ENCODE results near the gene CYP39A1.

CYP39A1 gene

DNA sequence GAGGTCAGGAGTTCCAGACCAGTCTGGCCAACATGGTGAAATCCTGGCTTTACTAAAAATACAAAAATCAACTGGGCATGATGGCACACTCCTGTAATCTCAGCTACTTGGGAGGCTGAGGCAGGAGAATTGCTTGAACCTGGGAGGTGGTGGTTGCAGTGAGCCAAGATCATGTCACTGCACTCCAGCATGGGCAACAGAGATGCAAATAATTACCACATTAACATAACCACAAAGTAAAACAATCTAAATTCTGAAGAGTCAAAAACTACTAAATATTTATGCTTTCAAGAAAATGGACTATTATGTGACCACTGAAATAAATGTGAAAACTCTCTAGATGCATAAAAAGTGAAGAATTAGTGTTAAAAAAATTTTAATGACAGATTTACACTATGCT, 59.9 kb downstream of the CYP39A1 start:
- DNase-seq (ENCODE audit: low read depth in 2 of 2, low spot score in 1 of 2) = no peak

- no peak for DNase-seq (ENCODE audit: low read depth in 2 of 2, low spot score in 1 of 2)
Observed at GRCh38 chr6:46592046-46592445, 60.6 kb downstream of the CYP39A1 start.

GRCh38 chr6:46590765-46591164, 61.9 kb downstream of the CYP39A1 start:
- DNase-seq (ENCODE audit: low read depth in 2 of 2, low spot score in 1 of 2) = no peak

- no peak for DNase-seq (ENCODE audit: low read depth in 2 of 2, low spot score in 1 of 2)
Observed at GRCh38 chr6:46586906-46587305, 65.7 kb downstream of the CYP39A1 start.

DNA sequence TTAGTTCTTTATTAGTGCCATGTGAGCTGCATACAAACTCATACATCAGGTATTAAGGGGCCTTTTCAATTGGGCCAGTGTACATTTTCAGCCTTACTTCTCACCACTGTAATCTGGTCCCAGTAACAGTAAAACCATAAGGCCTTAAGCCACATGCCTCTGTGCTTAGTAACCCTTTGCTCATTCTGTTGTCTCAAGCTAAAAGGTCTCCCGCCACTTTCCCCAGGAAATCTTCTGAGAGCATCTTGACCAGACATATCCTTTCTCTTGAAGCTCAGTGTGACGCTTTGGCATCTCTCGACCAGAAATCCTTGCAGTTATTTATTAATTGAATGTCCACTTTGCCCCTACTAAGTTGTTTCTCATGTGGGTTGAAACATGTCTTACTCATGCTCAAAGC, 68.0 kb downstream of the CYP39A1 start:
- no peak for DNase-seq (ENCODE audit: low read depth in 2 of 2, low spot score in 1 of 2)

- DNase-seq (ENCODE audit: low read depth in 2 of 2, low spot score in 1 of 2) = no peak
Observed at GRCh38 chr6:46583721-46584120, 68.9 kb downstream of the CYP39A1 start.

DNA sequence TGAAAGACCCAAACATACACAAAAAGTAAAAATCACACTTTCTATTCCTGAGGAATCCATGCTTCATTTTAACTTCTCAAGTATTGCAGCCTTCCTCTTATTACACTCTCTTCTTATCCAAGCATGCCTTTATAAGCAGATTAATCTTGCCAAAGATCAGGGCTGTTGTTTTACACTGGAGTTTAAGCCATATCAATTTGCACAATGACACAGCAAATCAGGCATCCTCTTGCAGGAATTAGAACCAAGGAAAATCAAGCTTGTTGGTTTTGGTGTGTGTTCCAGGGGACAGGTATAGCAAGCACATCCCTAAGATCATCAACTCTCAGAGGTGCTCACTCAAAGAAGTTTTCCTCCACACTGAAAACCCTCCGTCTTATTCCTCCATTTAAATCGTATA, 69.5 kb downstream of the CYP39A1 start:
- DNase-seq (ENCODE audit: low read depth in 2 of 2, low spot score in 1 of 2) = no peak

DNA sequence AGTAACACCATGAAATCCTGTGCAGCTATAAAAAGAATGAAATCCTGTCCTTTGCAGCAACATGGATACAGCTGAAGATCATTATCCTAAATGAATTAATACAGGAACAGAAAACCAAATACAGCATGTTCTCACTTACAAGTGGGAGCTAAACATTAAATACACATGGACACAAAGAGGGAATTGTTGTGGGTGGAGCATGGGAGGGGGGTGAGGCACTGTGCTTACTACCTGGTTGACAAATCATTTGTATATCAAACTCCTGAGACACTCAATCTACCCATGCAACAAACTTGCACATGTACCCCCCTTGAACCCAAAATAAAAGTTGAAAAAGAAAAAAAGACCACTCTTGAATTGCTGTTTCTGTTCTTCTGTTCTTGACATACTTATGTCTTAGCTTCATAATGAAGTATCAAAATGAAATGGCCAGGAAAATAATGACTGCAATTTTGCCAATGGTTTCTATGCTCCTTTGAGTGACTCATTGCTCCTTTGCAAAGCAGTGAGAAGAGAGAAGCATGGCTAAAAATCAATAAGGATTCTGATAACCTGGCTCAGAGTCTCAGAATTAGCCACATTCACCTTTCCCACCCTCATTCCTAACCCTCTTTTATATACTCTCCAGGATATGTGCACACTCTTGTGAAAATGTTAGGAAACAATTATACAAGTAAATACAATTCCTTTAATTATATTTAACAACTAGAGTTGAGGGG, 71.0 kb downstream of the CYP39A1 start:
- no peak for DNase-seq (ENCODE audit: low read depth in 2 of 2, low spot score in 1 of 2)

- DNase-seq (ENCODE audit: low read depth in 2 of 2, low spot score in 1 of 2) = no peak
Observed at GRCh38 chr6:46575530-46575929, 77.1 kb downstream of the CYP39A1 start.

- DNase-seq (ENCODE audit: low read depth in 2 of 2, low spot score in 1 of 2) = no peak
Observed at GRCh38 chr6:46573140-46573539, 79.5 kb downstream of the CYP39A1 start.

GRCh38 chr6:46565531-46565930, 87.1 kb downstream of the CYP39A1 start:
- no peak for DNase-seq (ENCODE audit: low read depth in 2 of 2, low spot score in 1 of 2)

DNA sequence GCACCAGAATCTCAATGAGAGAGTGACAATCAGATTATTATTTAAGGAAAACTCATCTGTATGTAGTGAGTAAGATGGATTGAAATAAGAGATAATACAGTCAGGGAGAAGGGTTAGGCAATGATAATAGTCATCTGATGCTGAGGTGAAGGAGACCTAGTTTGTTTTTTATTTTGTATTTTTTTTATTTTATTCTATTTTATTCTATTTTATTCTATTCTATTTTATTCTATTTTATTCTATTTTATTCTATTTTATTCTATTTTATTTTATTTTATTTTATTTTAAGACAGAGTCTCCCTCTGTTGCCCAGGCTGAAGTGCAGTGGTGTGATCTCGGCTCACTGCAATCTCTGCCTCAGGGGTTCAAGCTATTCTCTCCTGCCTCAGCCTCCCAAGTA, 88.7 kb downstream of the CYP39A1 start:
- DNase-seq (ENCODE audit: low read depth in 2 of 2, low spot score in 1 of 2) = no peak

DNA sequence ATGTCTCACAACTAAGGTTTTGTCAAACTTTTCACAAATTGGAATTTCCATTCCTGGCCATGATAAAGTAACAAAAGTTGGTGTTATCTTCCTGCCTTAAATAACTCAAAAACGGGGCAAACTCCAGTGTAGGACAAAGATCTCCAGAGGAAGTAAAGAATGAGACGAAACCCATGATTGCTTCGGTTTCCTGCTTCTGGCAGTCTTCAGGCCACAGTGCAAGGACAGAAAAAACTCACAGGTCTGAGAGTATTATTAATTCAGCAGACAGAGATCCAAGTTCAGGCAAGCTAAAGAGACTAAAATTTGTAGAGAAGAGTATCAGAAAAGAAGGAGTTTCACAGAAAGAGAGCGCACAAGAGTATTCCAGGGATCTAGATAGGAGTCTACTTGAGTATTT, 96.6 kb downstream of the CYP39A1 start:
- no peak for DNase-seq (ENCODE audit: low read depth in 2 of 2, low spot score in 1 of 2)

DNA sequence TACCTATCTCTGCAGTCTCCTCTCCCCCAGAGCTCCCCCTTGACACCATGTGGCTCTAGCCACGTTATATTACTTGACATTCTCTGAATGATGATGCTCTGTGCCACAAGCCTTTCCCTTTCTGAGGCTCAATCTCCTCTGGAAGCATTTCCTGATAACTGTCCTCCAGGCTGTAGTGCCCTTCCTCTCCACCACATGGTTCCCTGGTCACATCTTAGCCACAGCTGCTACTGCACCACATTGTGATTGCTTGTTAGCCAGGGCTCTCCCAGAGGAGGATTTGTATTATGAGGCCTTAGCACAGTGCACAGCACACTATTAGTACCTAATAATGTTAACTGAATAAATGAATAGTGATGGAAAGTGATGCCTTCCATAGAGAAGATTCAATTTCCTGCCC, 97.5 kb downstream of the CYP39A1 start:
- no peak for DNase-seq (ENCODE audit: low read depth in 2 of 2, low spot score in 1 of 2)

- DNase-seq (ENCODE audit: low read depth in 2 of 2, low spot score in 1 of 2) = no peak
Observed at GRCh38 chr6:46549155-46549554, 103.5 kb downstream of the CYP39A1 start.

GRCh38 chr6:46541556-46541955, 111.1 kb downstream of the CYP39A1 start:
- DNase-seq (ENCODE audit: low read depth in 2 of 2, low spot score in 1 of 2) = no peak

DNA sequence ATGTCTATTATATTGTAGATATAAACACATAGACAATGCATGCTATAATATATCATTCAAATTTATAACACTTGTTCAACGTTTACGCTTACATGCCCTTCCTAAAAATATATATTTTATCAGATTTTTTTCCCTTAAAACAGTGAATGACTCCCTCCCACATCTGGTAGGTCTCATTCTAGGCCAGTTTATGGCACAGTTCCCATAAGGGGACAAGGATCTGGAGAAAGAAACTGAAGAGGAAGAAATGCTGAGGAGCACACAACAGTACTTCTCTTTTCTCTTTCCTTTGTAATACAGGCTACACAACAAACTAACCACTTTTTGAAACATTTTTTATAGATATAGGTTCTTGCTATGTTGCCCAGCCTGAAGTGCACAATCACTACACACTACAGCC, 112.8 kb downstream of the CYP39A1 start:
- no peak for DNase-seq (ENCODE audit: low read depth in 2 of 2, low spot score in 1 of 2)

DNA sequence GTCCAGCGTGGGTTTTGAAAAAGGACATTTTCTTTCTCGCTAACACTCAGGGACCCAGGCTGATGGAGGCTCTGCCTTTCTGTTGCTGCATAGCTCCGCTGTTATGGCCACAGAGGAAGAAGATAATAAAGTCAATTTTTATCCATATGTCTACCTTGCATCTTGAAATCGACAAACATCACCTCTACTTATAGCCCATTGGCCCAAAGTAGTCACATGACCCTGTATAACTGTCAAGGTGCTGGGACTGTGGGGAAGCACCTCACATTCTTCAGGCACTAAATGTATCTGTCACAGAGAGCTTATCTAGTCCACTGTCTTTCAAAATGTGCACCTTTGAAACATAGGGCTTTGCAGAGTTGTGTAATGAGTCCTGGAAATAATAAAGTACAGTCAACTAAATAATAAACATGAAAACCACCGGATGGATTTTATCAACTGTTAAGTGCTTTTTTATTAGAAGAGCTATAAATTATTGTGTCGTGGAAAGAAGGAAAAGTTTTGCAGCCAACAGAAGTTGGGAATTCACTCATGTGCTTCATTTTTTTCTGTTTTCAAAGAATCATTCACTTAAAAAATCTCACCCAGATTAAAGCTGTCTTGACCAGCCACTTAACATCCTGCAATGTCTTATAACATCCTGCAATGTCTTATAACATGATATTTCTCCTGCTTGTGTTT, 113.7 kb downstream of the CYP39A1 start:
- no peak for DNase-seq (ENCODE audit: low read depth in 2 of 2, low spot score in 1 of 2)

DNA sequence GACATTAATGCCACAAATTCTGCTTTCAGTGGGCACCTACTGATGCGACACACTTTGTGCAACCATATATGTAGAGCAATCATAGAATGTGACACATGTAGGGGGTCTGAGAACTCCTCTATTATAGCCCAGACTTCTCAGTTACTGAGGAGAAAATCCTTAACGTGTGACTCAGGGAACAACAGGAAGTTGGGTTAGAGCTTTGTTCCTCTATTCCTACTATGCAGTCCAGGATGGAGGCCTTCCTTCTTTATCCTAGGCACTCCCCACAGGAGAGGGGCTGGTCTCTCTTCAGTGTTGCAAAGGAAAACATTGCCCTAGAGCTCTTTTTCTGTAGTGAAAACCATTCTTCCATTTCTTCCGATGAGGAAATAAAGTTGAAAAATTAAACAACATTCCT, 121.7 kb downstream of the CYP39A1 start:
- DNase-seq (ENCODE audit: low read depth in 2 of 2, low spot score in 1 of 2) = no peak

DNA sequence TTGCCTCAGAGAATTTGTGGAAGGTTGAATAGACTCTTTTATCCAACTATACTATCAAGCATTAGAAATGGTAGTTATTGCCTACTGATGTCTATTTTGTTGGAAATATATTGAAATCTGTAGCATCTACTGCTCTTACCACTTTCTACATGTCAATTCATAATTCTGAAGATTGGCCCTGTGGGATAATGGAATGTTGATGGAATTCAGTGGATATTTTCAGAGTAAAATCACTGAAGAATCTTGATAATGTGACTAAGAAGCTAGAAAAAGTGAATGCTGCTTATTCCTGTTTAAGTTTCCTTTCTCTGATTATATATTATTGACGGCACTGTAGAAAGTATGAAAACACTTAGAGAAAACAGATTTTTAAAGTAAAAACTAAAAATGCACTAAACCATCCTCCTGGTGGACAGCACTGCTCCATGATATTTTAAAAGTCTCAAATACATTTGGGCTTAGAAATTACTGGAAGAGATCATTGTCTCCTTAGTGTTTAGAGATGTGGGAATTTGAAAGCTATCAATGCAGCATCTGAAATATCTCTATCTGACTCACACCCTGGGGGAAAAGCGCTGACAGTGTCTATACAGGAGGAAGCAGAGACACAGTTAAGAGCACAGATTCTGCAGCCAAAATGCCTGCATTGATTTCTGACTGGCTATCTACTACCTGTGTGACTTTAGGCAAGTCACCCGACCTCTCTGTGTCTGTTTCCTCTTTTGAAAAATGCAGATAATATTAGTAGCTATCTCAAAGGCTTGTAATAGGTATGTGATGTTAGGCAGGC, 123.5 kb downstream of the CYP39A1 start:
- no peak for DNase-seq (ENCODE audit: low read depth in 2 of 2, low spot score in 1 of 2)

DNA sequence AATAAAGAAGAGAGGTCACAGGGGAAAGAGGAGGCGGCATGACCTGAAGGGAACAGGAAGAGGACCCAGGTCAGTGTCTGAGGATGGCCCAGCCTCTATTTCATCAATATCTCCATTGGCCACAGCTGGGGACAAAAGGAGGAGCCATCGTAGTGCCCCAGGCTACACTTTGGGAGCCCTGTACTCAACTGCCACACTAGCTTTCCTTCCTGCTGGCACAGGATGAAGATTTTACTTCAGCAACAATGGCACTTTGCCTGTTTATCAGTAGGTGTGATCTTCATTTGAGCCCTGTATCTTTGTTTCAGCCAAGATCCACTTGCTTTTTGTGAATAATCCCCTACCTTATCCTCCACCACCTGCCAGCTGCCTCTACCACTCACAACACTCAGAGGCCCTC, 126.0 kb downstream of the CYP39A1 start:
- DNase-seq (ENCODE audit: low read depth in 2 of 2, low spot score in 1 of 2) = no peak

GRCh38 chr6:46525583-46525982, 127.0 kb downstream of the CYP39A1 start:
- no peak for DNase-seq (ENCODE audit: low read depth in 2 of 2, low spot score in 1 of 2)
